Measurements from ENCODE around the gene ZDHHC1. TPM values are rescaled to one million over a fixed set of nuclear protein-coding genes. Genes with fewer than 3 reads are reported as not detected.

Gene ZDHHC1
- total RNA-seq, 2 donors from 2014 or later, result 8.4 to 10.6 TPM

DNA sequence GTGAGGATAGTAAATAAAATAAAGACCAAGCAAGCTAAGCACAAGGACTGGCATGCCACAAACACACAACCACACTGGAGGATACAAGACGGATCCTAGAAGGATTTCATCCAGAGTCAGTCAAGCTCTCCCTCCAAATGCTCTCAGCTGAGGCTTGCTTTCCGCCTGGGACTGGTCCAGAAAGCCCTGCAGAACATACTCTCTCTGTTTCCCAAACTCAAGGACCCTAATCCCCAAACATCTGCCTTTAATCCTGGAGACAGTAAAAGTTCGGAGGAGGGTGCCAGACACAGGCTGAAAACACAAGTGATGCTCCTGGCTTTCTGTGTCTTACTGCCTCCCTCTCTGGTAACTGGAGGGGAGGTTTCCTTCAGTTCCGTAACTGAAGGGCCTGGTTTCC is 9.3 kb upstream of the ZDHHC1 start:
- DNase-seq, result no peak
- WGBS, 2 experiments (ENCODE audit: insufficient coverage in 1 of 2, insufficient read length in 1 of 2), result 89 to 92% methylated on average over 3 to 4 of the region's 4 CpGs
- no peak overlapping the region for H3K4me3 Mint-ChIP-seq
- Histone ChIP-seq H3K4me3 (ENCODE audit: low read length) (no peak overlapping the region), H3K27me3 (ENCODE audit: control insufficient read depth, insufficient read depth, low read length, poor library complexity, severe bottlenecking) (peaks cover 24% of the 10 kb centered on the region), H3K4me1 (ENCODE audit: control insufficient read depth, insufficient read depth, low read length) (peaks cover 18% of the 10 kb centered on the region), H3K27ac (ENCODE audit: low read depth, low read length) (no peak overlapping the region), H3K9ac (ENCODE audit: extremely low read depth, low read length, poor library complexity, severe bottlenecking) (no peak overlapping the region), H3K9me3 (ENCODE audit: control insufficient read depth, low read length) (no peaks in the 10 kb centered on the region), H3K36me3 (ENCODE audit: control insufficient read depth, insufficient read depth, low read length) (no peaks in the 10 kb centered on the region)
- no peaks in the 10 kb centered on the region for H3K9me3 Mint-ChIP-seq
- H3K27ac Mint-ChIP-seq, result no peak overlapping the region
- H3K4me1 Mint-ChIP-seq, result peaks cover 35% of the 10 kb centered on the region
- TF ChIP-seq, protein P1, sequence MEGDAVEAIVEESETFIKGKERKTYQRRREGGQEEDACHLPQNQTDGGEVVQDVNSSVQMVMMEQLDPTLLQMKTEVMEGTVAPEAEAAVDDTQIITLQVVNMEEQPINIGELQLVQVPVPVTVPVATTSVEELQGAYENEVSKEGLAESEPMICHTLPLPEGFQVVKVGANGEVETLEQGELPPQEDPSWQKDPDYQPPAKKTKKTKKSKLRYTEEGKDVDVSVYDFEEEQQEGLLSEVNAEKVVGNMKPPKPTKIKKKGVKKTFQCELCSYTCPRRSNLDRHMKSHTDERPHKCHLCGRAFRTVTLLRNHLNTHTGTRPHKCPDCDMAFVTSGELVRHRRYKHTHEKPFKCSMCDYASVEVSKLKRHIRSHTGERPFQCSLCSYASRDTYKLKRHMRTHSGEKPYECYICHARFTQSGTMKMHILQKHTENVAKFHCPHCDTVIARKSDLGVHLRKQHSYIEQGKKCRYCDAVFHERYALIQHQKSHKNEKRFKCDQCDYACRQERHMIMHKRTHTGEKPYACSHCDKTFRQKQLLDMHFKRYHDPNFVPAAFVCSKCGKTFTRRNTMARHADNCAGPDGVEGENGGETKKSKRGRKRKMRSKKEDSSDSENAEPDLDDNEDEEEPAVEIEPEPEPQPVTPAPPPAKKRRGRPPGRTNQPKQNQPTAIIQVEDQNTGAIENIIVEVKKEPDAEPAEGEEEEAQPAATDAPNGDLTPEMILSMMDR (conservative IDR thresholded peaks at IDR 0.05), result no peak
- H3K36me3 Mint-ChIP-seq (ENCODE audit: low read depth), result no peaks in the 10 kb centered on the region
- H3K27me3 Mint-ChIP-seq (ENCODE audit: insufficient read depth), result peaks cover 23% of the 10 kb centered on the region

GRCh38 chr16:67425061-67425460 is 8.8 kb upstream of the ZDHHC1 start:
- TF ChIP-seq, protein P1 (conservative IDR thresholded peaks at IDR 0.05), result no peak
- H3K27me3 Mint-ChIP-seq (ENCODE audit: insufficient read depth), result peaks cover 18% of the 10 kb centered on the region
- WGBS, 2 experiments (ENCODE audit: insufficient coverage in 1 of 2, insufficient read length in 1 of 2), result 23 to 39% methylated on average over 4 to 5 of the region's 6 CpGs
- H3K36me3 Mint-ChIP-seq (ENCODE audit: low read depth), result no peaks in the 10 kb centered on the region
- H3K27me3 ChIP-seq (ENCODE audit: control insufficient read depth, insufficient read depth, low read length, poor library complexity, severe bottlenecking), result peaks cover 18% of the 10 kb centered on the region
- no peaks in the 10 kb centered on the region for H3K9me3 Mint-ChIP-seq
- no peak overlapping the region for H3K27ac ChIP-seq (ENCODE audit: low read depth, low read length)
- DNase-seq, result no peak
- H3K4me3 Mint-ChIP-seq, result peak overlapping the region; percentile 23
- H3K4me1 Mint-ChIP-seq, result peaks cover 34% of the 10 kb centered on the region
- H3K27ac Mint-ChIP-seq, result peak overlapping the region; percentile 66
- no peak overlapping the region for H3K4me3 ChIP-seq (ENCODE audit: low read length)
- H3K9ac ChIP-seq (ENCODE audit: extremely low read depth, low read length, poor library complexity, severe bottlenecking), result no peak overlapping the region
- peaks cover 18% of the 10 kb centered on the region for H3K4me1 ChIP-seq (ENCODE audit: control insufficient read depth, insufficient read depth, low read length)
- no peaks in the 10 kb centered on the region for H3K36me3 ChIP-seq (ENCODE audit: control insufficient read depth, insufficient read depth, low read length)
- no peaks in the 10 kb centered on the region for H3K9me3 ChIP-seq (ENCODE audit: control insufficient read depth, low read length)

- Mint-ChIP-seq H3K9me3 (peaks cover 3% of the 10 kb centered on the region), H3K4me3 (peak overlapping the region; percentile 24)
- TF ChIP-seq, protein P1 (conservative IDR thresholded peaks at IDR 0.05), result no peak
These were observed 8.0 kb upstream of the ZDHHC1 start for GRCh38 chr16:67424261-67424615.

More at GRCh38 chr16:67424261-67424615, 8.0 kb upstream of the ZDHHC1 start:
- H3K9me3 ChIP-seq (ENCODE audit: control insufficient read depth, low read length), result no peaks in the 10 kb centered on the region
- Mint-ChIP-seq H3K36me3 (ENCODE audit: low read depth) (no peaks in the 10 kb centered on the region), H3K4me1 (peaks cover 37% of the 10 kb centered on the region), H3K27me3 (ENCODE audit: insufficient read depth) (peaks cover 10% of the 10 kb centered on the region), H3K27ac (no peak overlapping the region)
- DNase-seq, result no peak
- H3K27ac ChIP-seq (ENCODE audit: low read depth, low read length), result no peak overlapping the region
- H3K27me3 ChIP-seq (ENCODE audit: control insufficient read depth, insufficient read depth, low read length, poor library complexity, severe bottlenecking), result peaks cover 10% of the 10 kb centered on the region
- H3K36me3 ChIP-seq (ENCODE audit: control insufficient read depth, insufficient read depth, low read length), result no peaks in the 10 kb centered on the region
- H3K4me3 ChIP-seq (ENCODE audit: low read length), result no peak overlapping the region
- H3K4me1 ChIP-seq (ENCODE audit: control insufficient read depth, insufficient read depth, low read length), result peaks cover 18% of the 10 kb centered on the region
- H3K9ac ChIP-seq (ENCODE audit: extremely low read depth, low read length, poor library complexity, severe bottlenecking), result no peak overlapping the region
- 39 to 53% methylated on average over 5 of the region's 5 CpGs for WGBS, 2 experiments (ENCODE audit: insufficient coverage in 1 of 2, insufficient read length in 1 of 2)

Data from endodermal cell (in vitro differentiated cells).